Measurements from ENCODE around the gene PPEF2. TPM values are rescaled to one million over a fixed set of nuclear protein-coding genes. Genes with fewer than 3 reads are reported as not detected.

Gene PPEF2
- total and polyA plus RNA-seq, 2 donors (not counting 1 experiment from before 2014, with no cell fraction given): not detected

- no peaks in the 10 kb centered on the region for H4K20me1 ChIP-seq (ENCODE audit: control insufficient read depth, extremely low read depth, insufficient read depth, low read length)
- no peaks in the 10 kb centered on the region for H3K79me2 ChIP-seq (ENCODE audit: control insufficient read depth, insufficient read depth, low read length)
- H3K4me3 ChIP-seq (replicated peaks in 1 of 4; ENCODE audit: control extremely low read depth in 1 of 4, insufficient read depth in 1 of 4, low read depth in 3 of 4, low read length in 4 of 4): no peak overlapping the region
- H3K27me3 ChIP-seq (ENCODE audit: control insufficient read depth, insufficient read depth, low read length): peaks cover 4% of the 10 kb centered on the region
- TF ChIP-seq EZH2 (IDR thresholded peaks at IDR 0.05; ENCODE audit: low read length, missing control alignments): no peak
- peak in 1 of 2 donors; percentile 8 for TF ChIP-seq CTCF (conservative IDR thresholded peaks at IDR 0.05 in 1 of 2, IDR thresholded peaks at IDR 0.05 in 1 of 2; ENCODE audit: low read depth in 1 of 2, low read length in 2 of 2)
- H3K9me3 ChIP-seq (ENCODE audit: control insufficient read depth, insufficient read depth, low read depth, low read length): no peaks in the 10 kb centered on the region
- H2AFZ ChIP-seq (ENCODE audit: low read length): no peak overlapping the region
- no peak for DNase-seq (ENCODE audit: low read depth in 2 of 2)
- no peak overlapping the region for H3K4me2 ChIP-seq (ENCODE audit: extremely low read depth, insufficient read depth, low read length)
- H3K27ac ChIP-seq (ENCODE audit: insufficient read depth, low read length): no peak overlapping the region
- no peak overlapping the region for H3K9ac ChIP-seq (ENCODE audit: insufficient read depth, low read length)
- H3K4me1 ChIP-seq (ENCODE audit: control insufficient read depth, extremely low read depth, insufficient read depth, low read length): no peaks in the 10 kb centered on the region
- no peaks in the 10 kb centered on the region for H3K36me3 ChIP-seq (ENCODE audit: control insufficient read depth, insufficient read depth, low read length)
Measured at GRCh38 chr4:75892508-75892907, 9.7 kb downstream of the PPEF2 start.

GRCh38 chr4:75891611-75892010 is 10.6 kb downstream of the PPEF2 start:
- Histone ChIP-seq H2AFZ (ENCODE audit: low read length) (no peak overlapping the region), H3K27me3 (ENCODE audit: control insufficient read depth, insufficient read depth, low read length) (peaks cover 4% of the 10 kb centered on the region), H3K4me1 (ENCODE audit: control insufficient read depth, extremely low read depth, insufficient read depth, low read length) (no peaks in the 10 kb centered on the region), H3K4me2 (ENCODE audit: extremely low read depth, insufficient read depth, low read length) (no peak overlapping the region), H3K27ac (ENCODE audit: insufficient read depth, low read length) (no peak overlapping the region), H4K20me1 (ENCODE audit: control insufficient read depth, extremely low read depth, insufficient read depth, low read length) (no peaks in the 10 kb centered on the region), H3K36me3 (ENCODE audit: control insufficient read depth, insufficient read depth, low read length) (no peaks in the 10 kb centered on the region), H3K9ac (ENCODE audit: insufficient read depth, low read length) (no peak overlapping the region), H3K4me3 (replicated peaks in 1 of 4; ENCODE audit: control extremely low read depth in 1 of 4, insufficient read depth in 1 of 4, low read depth in 3 of 4, low read length in 4 of 4) (no peak overlapping the region), H3K9me3 (ENCODE audit: control insufficient read depth, insufficient read depth, low read depth, low read length) (no peaks in the 10 kb centered on the region), H3K79me2 (ENCODE audit: control insufficient read depth, insufficient read depth, low read length) (no peaks in the 10 kb centered on the region)
- DNase-seq (ENCODE audit: low read depth in 2 of 2): no peak
- TF ChIP-seq EZH2 (IDR thresholded peaks at IDR 0.05; ENCODE audit: low read length, missing control alignments): no peak
- TF ChIP-seq CTCF (conservative IDR thresholded peaks at IDR 0.05 in 1 of 2, IDR thresholded peaks at IDR 0.05 in 1 of 2; ENCODE audit: low read depth in 1 of 2, low read length in 2 of 2): no peak

GRCh38 chr4:75889537-75890199 is 12.6 kb downstream of the PPEF2 start:
- TF ChIP-seq CTCF (conservative IDR thresholded peaks at IDR 0.05 in 1 of 2, IDR thresholded peaks at IDR 0.05 in 1 of 2; ENCODE audit: low read depth in 1 of 2, low read length in 2 of 2) (no peak), EZH2 (IDR thresholded peaks at IDR 0.05; ENCODE audit: low read length, missing control alignments) (no peak)
- Histone ChIP-seq H3K4me2 (ENCODE audit: extremely low read depth, insufficient read depth, low read length) (no peak overlapping the region), H3K27ac (ENCODE audit: insufficient read depth, low read length) (no peak overlapping the region), H3K79me2 (ENCODE audit: control insufficient read depth, insufficient read depth, low read length) (no peaks in the 10 kb centered on the region), H3K9ac (ENCODE audit: insufficient read depth, low read length) (no peak overlapping the region), H3K4me1 (ENCODE audit: control insufficient read depth, extremely low read depth, insufficient read depth, low read length) (no peaks in the 10 kb centered on the region), H2AFZ (ENCODE audit: low read length) (no peak overlapping the region), H3K9me3 (ENCODE audit: control insufficient read depth, insufficient read depth, low read depth, low read length) (no peaks in the 10 kb centered on the region), H3K36me3 (ENCODE audit: control insufficient read depth, insufficient read depth, low read length) (no peaks in the 10 kb centered on the region), H3K4me3 (replicated peaks in 1 of 4; ENCODE audit: control extremely low read depth in 1 of 4, insufficient read depth in 1 of 4, low read depth in 3 of 4, low read length in 4 of 4) (no peak overlapping the region), H4K20me1 (ENCODE audit: control insufficient read depth, extremely low read depth, insufficient read depth, low read length) (no peaks in the 10 kb centered on the region), H3K27me3 (ENCODE audit: control insufficient read depth, insufficient read depth, low read length) (peaks cover 4% of the 10 kb centered on the region)
- DNase-seq (ENCODE audit: low read depth in 2 of 2): no peak
